ENCODE measurements around the gene LRRC26. TPM values are rescaled to one million over a fixed set of nuclear protein-coding genes. Genes with fewer than 3 reads are reported as not detected.

The LRRC26 gene
- total RNA-seq, 1 experiment from 2014 or later = 2.4 TPM

DNA sequence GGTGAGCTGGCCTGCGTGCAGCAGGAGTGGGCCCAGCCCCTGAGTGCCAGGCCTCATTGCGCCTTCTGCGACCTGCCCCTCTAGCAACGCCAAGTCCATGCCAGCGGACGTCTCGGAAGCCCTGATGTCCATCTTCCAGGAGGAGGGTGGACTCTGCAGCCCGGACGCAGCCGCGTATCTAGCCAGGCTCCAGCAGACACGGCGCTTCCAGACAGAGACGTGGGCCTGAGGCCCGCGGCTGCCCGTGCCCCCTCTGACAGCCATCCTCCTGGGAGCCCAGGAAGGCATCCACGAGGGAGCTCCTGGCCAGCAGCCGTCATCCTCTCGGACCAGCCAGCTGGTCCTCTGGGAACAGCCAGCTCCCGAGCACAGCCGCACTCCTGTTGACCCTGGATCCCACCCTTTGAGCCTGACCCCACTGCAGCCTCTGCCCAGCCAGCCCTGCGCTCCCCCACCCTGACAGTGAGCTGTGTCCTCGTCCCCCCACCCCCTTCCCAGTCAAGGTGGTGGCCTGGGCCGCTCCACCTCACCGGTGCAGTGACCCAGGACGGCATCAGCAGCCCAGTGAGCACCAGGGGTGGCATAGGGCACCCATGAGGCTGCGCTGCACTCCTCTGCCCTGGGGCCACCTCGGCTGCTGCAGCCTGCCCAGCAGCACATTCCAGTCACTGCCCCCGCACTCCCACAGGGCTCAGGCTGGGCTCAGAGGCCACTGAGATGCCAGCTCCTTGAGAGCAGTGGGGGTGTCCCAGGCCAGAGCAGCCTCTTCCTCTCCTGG is 46.5 kb upstream of the LRRC26 start:
- H3K4me1 ChIP-seq (ENCODE audit: control insufficient read depth in 1 of 2, insufficient read depth in 2 of 2, low read length in 2 of 2) = peaks cover 28 to 53% of the 10 kb centered on the region in 2 experiments
- H4K20me1 ChIP-seq (ENCODE audit: insufficient read depth) = no peaks in the 10 kb centered on the region
- peak overlapping the region; percentile 52; the same call in 1 of the 2 replicates for H3K9ac ChIP-seq (ENCODE audit: low read length)
- ChIA-PET POLR2A (interaction anchor here (0.7 to 1.8 kb wide), 2 partner anchors 10 to 53 kb away, joined by 5 to 6 read pairs; no protein-coding TSS in a partner anchor), CTCF (interaction anchor here (0.7 to 1.7 kb wide), 3 partner anchors 11 to 20 kb away, joined by 3 to 8 read pairs (median 3); partner anchors contain the start of gene RNF224), RAD21 (ENCODE audit: low non-redundant PET in 1 of 2, low total read pairs in 2 of 2, uncharacterized antibody in 2 of 2, unreplicated experiment in 2 of 2) (no interaction called here)
- no peaks in the 10 kb centered on the region for H3K79me2 ChIP-seq (ENCODE audit: insufficient read depth, low read length)
- no peaks in the 10 kb centered on the region for H3K9me2 ChIP-seq (ENCODE audit: insufficient read depth)
- peak overlapping the region in 1 of 2 experiments; percentile 45; a peak in 2 of 4 replicates for H3K4me3 ChIP-seq (replicated peaks in 1 of 2; ENCODE audit: low read depth in 1 of 2, low read length in 2 of 2)
- peak overlapping the region; percentile 77 for H3K4me2 ChIP-seq (ENCODE audit: low read length)
- no TSS peak for BruUV-seq (replicated peaks)
- no peaks in the 10 kb centered on the region for H3K9me3 ChIP-seq (ENCODE audit: control insufficient read depth in 1 of 2, insufficient read depth in 1 of 2, low read depth in 1 of 2, low read length in 2 of 2)
- no peak overlapping the region for H2AFZ ChIP-seq (ENCODE audit: low read depth, low read length, poor library complexity, severe bottlenecking)
- H3K27me3 ChIP-seq (ENCODE audit: insufficient read depth, low read length) = no peaks in the 10 kb centered on the region
- ATAC-seq (no peak), DNase-seq (ENCODE audit: low read depth, low spot score) (no peak)
- H3K27ac ChIP-seq (ENCODE audit: low read depth, low read length) = peak overlapping the region; percentile 94
- intact Hi-C loops (cut with micrococcal nuclease) = no loop called here
- no peaks in the 10 kb centered on the region for H3K36me3 ChIP-seq (ENCODE audit: control insufficient read depth in 1 of 2, insufficient read depth in 2 of 2, low read length in 2 of 2)
- no peak for TF ChIP-seq YY1 (IDR thresholded peaks at IDR 0.05; ENCODE audit: extremely low read depth, insufficient replicate concordance, low read depth, low read length)
- no peak for TF ChIP-seq FOSL1 (IDR thresholded peaks at IDR 0.05; ENCODE audit: low read depth)
- TF ChIP-seq SP1 (IDR thresholded peaks at IDR 0.05; ENCODE audit: low read depth) = no peak
- no peak for TF ChIP-seq RAD21 (IDR thresholded peaks at IDR 0.05; ENCODE audit: low read depth)
- TF ChIP-seq, protein P1, sequence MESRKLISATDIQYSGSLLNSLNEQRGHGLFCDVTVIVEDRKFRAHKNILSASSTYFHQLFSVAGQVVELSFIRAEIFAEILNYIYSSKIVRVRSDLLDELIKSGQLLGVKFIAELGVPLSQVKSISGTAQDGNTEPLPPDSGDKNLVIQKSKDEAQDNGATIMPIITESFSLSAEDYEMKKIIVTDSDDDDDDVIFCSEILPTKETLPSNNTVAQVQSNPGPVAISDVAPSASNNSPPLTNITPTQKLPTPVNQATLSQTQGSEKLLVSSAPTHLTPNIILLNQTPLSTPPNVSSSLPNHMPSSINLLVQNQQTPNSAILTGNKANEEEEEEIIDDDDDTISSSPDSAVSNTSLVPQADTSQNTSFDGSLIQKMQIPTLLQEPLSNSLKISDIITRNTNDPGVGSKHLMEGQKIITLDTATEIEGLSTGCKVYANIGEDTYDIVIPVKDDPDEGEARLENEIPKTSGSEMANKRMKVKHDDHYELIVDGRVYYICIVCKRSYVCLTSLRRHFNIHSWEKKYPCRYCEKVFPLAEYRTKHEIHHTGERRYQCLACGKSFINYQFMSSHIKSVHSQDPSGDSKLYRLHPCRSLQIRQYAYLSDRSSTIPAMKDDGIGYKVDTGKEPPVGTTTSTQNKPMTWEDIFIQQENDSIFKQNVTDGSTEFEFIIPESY (IDR thresholded peaks at IDR 0.05; ENCODE audit: extremely low read depth, insufficient replicate concordance, low read length) = no peak
- no peak for TF ChIP-seq ZNF274 (IDR thresholded peaks at IDR 0.05; ENCODE audit: low read depth, low read length)
- TF ChIP-seq EZH2 (IDR thresholded peaks at IDR 0.05) = no peak
- TF ChIP-seq EZH2phosphoT487 (IDR thresholded peaks at IDR 0.05; ENCODE audit: borderline replicate concordance) = no peak
- TF ChIP-seq CBX3 (IDR thresholded peaks at IDR 0.05; ENCODE audit: low read depth) = no peak
- TF ChIP-seq POLR2A (IDR thresholded peaks at IDR 0.05; ENCODE audit: borderline replicate concordance, extremely low read depth, insufficient read depth, insufficient read length) = no peak
- no peak for TF ChIP-seq TCF7L2 (IDR thresholded peaks at IDR 0.05; ENCODE audit: borderline replicate concordance, extremely low read depth, insufficient read depth, insufficient read length)
- no peak for TF ChIP-seq CEBPB (IDR thresholded peaks at IDR 0.05; ENCODE audit: low read depth)
- TF ChIP-seq SRF (IDR thresholded peaks at IDR 0.05; ENCODE audit: low read depth) = no peak

All from HCT116 (cell line).